Mammary epithelial cell (primary cell): Measurements from ENCODE around the gene CBX3.
"Not testable (repeated sequence)": the region's sequence is repeated elsewhere in the genome, so short reads cannot be mapped to it uniquely, and the experiment has no call there.

ENCODE experiments used
- EZH2 ChIP-seq: IDR thresholded peaks from 2 replicates; pipeline ENCODE4 v1.6.1; 2012; ENCODE audit warnings: low read length, inconsistent platforms, borderline replicate concordance
- TF ChIP-seq, protein P1 (sequence below), 2 donors: IDR thresholded peaks in 1 of 2; conservative IDR thresholded peaks in 1 of 2; 2 replicates each; pipeline ENCODE4 v1.5.1; 2011 to 2012; ENCODE audit warnings: inconsistent platforms in 2 of 2, low read length in 2 of 2, mild to moderate bottlenecking in 2 of 2, control low read depth in 1 of 2, low read depth in 1 of 2; ENCODE audit not compliant: insufficient read depth in 1 of 2; ENCODE audit errors: extremely low read depth in 1 of 2

DNA sequence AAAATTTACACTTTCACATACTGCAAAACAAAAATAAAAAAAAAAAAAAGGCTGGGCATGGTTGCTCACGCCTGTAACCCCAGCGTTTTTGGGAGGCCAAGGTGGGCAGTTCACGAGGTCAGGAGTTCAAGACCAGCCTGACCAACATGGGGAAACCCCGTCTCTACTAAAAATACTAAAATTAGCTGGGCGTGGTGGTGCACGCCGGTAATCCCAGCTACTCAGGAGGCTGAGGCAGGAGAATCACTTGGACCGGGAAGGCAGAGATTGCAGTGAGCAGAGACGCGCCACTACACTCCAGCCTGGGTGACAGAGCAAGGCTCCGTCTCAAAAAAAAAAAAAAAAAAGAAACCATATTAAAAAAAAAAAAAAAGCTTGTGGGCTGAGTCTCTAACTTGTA, 6.8 kb upstream of the CBX3 start:
- TF ChIP-seq EZH2, result not testable (repeated sequence)
- TF ChIP-seq, protein P1, sequence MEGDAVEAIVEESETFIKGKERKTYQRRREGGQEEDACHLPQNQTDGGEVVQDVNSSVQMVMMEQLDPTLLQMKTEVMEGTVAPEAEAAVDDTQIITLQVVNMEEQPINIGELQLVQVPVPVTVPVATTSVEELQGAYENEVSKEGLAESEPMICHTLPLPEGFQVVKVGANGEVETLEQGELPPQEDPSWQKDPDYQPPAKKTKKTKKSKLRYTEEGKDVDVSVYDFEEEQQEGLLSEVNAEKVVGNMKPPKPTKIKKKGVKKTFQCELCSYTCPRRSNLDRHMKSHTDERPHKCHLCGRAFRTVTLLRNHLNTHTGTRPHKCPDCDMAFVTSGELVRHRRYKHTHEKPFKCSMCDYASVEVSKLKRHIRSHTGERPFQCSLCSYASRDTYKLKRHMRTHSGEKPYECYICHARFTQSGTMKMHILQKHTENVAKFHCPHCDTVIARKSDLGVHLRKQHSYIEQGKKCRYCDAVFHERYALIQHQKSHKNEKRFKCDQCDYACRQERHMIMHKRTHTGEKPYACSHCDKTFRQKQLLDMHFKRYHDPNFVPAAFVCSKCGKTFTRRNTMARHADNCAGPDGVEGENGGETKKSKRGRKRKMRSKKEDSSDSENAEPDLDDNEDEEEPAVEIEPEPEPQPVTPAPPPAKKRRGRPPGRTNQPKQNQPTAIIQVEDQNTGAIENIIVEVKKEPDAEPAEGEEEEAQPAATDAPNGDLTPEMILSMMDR (conservative IDR thresholded peaks at IDR 0.05 in 1 of 2, IDR thresholded peaks at IDR 0.05 in 1 of 2; ENCODE audit: extremely low read depth in 1 of 2, insufficient read depth in 1 of 2, low read depth in 1 of 2, low read length in 2 of 2), result not testable (repeated sequence)
